Natural killer cell (primary cell): ENCODE measurements around the gene RAPGEF5. TPM values are rescaled to one million over a fixed set of nuclear protein-coding genes. Genes with fewer than 3 reads are reported as not detected.

ENCODE experiments used
- ATAC-seq, 3 donors: fragments of 150-1000 bp in 2 of 3; fragments of 200-7000 bp in 1 of 3; cut with Tn5 transposase; 1 replicate in 1 of 3; 2 replicates in 2 of 3; pipeline ENCODE4 v1.10.0; 2021; ENCODE audit warnings: mild to moderate bottlenecking in 2 of 3, moderate library complexity in 2 of 3
- DNase-seq, 2 donors: peaks; one replicate each; pipeline versions ENCODE4 v3.0.0 to v3.0.0-alpha.2; 2013 to 2021; ENCODE audit warnings: mixed read lengths in 1 of 2
- H3K27ac ChIP-seq: one replicate; pipeline ENCODE4 v1.5.1; 2013; ENCODE audit warnings: mild to moderate bottlenecking, low read length
- H3K27me3 ChIP-seq: one replicate; pipeline ENCODE4 v1.6.1; 2013; ENCODE audit warnings: low read length; ENCODE audit not compliant: control insufficient read depth, insufficient read depth
- H3K36me3 ChIP-seq: one replicate; pipeline ENCODE4 v1.6.1; 2013; ENCODE audit warnings: low read length; ENCODE audit not compliant: control insufficient read depth, insufficient read depth
- H3K4me1 ChIP-seq: one replicate; pipeline ENCODE4 v1.6.1; 2013; ENCODE audit warnings: low read length; ENCODE audit not compliant: control insufficient read depth, insufficient read depth
- H3K4me3 ChIP-seq: one replicate; pipeline ENCODE4 v1.5.1; 2013; ENCODE audit warnings: low read length
- H3K9me3 ChIP-seq: one replicate; pipeline ENCODE4 v1.6.1; 2013; ENCODE audit warnings: low read length; ENCODE audit not compliant: control insufficient read depth, insufficient read depth
- H3K27ac Mint-ChIP-seq, 2 donors: one replicate each; pipeline ENCODE4 v1.8.0; 2022; ENCODE audit warnings: mild to moderate bottlenecking in 2 of 2, mixed read lengths in 2 of 2, moderate library complexity in 1 of 2
- H3K27me3 Mint-ChIP-seq, 2 donors: one replicate each; pipeline ENCODE4 v1.8.0; 2022; ENCODE audit warnings: low read depth in 2 of 2, mixed read lengths in 2 of 2
- H3K36me3 Mint-ChIP-seq: one replicate; pipeline ENCODE4 v1.8.0; 2022; ENCODE audit warnings: mixed read lengths
- H3K4me1 Mint-ChIP-seq, 2 donors: one replicate each; pipeline ENCODE4 v1.8.0; 2022; ENCODE audit warnings: mixed read lengths in 2 of 2
- H3K4me3 Mint-ChIP-seq: one replicate; pipeline ENCODE4 v1.8.0; 2022; ENCODE audit warnings: mild to moderate bottlenecking, moderate library complexity, mixed read lengths
- H3K9me3 Mint-ChIP-seq, 2 donors: one replicate each; pipeline ENCODE4 v1.8.0; 2022; ENCODE audit warnings: mixed read lengths in 2 of 2
- WGBS: methylation state at CpG from one replicate; pipeline ENCODE4 v1.1.7; 2013; ENCODE audit warnings: missing lambda C conversion rate; ENCODE audit not compliant: insufficient coverage; 5-methylcytosine and 5-hydroxymethylcytosine counted together
- intact Hi-C: fragments of 100-400 bp; cut with micrococcal nuclease; formaldehyde crosslinking; loops from one replicate; pipeline ENCODE4 v1.14.2; 2022
- total RNA-seq, 4 donors: library from RNA; stranded (reverse); fragments of 120-200 nt in 1 of 4; gene quantifications; one replicate each; pipeline versions ENCODE4 v1.2.3 to v1.2.4, GENCODE V29; 2013 to 2022
- TF ChIP-seq, protein P1 (sequence below): fragments of 200-600 bp; IDR thresholded peaks from one replicate; pipeline ENCODE4 v1.8.0; 2022; ENCODE audit warnings: antibody characterized with exemption

The RAPGEF5 gene
- total RNA-seq, 3 donors from 2014 or later (not counting 1 experiment from before 2014, with no cell fraction given): 0.26 to 0.33 TPM; not detected in 1

DNA sequence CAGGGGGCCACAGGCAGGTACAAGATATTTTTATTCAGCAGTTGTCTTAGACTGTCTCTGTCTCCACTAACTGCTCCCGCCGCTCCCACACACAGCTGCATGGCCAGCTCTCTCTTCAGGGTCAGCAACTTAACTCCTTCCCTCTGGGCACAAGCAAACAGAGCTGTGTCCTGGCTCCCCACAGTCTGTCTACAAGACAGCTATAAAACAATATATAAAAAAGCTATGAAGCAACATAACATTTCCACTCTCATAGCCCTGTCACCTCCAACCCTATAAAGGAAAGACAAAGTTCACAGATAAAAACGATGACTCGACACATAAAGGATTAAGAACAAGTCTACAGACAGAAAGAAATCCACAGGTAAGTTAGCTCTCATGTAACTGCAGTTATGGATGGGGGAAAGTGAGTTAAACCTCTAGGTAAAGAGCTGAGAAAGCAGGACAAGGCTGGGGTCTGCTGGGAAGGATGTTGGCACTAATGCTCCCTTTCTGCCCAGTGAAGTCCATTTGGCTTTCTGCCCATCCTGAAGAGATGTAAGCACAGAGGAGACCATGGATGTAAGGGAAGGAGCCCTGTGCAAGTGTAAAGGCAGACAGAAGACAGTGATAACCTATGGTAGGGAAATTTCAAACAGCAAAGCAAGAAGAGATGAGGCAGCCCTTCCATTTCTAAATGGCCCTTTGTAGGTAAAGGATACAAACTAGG is 27.0 kb downstream of the RAPGEF5 start:
- ATAC-seq (no peak), DNase-seq (no peak)
- no peaks in the 10 kb centered on the region for H3K4me1 Mint-ChIP-seq
- no peak overlapping the region for H3K4me3 Mint-ChIP-seq
- TF ChIP-seq, protein P1, sequence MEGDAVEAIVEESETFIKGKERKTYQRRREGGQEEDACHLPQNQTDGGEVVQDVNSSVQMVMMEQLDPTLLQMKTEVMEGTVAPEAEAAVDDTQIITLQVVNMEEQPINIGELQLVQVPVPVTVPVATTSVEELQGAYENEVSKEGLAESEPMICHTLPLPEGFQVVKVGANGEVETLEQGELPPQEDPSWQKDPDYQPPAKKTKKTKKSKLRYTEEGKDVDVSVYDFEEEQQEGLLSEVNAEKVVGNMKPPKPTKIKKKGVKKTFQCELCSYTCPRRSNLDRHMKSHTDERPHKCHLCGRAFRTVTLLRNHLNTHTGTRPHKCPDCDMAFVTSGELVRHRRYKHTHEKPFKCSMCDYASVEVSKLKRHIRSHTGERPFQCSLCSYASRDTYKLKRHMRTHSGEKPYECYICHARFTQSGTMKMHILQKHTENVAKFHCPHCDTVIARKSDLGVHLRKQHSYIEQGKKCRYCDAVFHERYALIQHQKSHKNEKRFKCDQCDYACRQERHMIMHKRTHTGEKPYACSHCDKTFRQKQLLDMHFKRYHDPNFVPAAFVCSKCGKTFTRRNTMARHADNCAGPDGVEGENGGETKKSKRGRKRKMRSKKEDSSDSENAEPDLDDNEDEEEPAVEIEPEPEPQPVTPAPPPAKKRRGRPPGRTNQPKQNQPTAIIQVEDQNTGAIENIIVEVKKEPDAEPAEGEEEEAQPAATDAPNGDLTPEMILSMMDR: no peak
- H3K9me3 Mint-ChIP-seq: no peaks in the 10 kb centered on the region
- H3K4me1 ChIP-seq: no peaks in the 10 kb centered on the region
- no peak overlapping the region for H3K27ac ChIP-seq
- H3K36me3 ChIP-seq: no peaks in the 10 kb centered on the region
- intact Hi-C loops: no loop called here
- no peak overlapping the region for H3K27ac Mint-ChIP-seq
- no peaks in the 10 kb centered on the region for H3K9me3 ChIP-seq
- H3K4me3 ChIP-seq: no peak overlapping the region
- WGBS: 100% methylated on average over 2 of the region's 4 CpGs
- no peaks in the 10 kb centered on the region for H3K27me3 ChIP-seq
- no peaks in the 10 kb centered on the region for H3K36me3 Mint-ChIP-seq
- peaks cover 12 to 30% of the 10 kb centered on the region in 2 donors for H3K27me3 Mint-ChIP-seq

DNA sequence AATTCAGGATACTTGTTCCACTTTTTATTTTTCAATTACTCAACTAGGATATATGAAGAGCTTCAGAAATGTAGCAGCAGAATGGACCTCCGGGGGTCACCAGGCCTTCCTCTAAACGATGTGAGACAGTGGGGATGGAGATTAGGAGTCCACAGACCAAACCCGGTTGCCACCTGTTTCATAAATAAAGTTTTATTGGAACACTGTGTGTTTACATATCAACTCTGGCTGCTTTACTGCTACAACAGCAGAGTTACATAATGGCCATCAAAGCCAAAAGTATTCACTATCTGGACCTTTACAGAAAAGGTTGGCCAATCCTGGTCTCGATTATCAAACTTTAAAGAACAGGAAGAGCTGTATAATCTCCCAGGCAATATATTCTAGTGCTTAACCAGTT is 30.8 kb downstream of the RAPGEF5 start:
- Histone ChIP-seq H3K27ac (no peak overlapping the region), H3K9me3 (no peaks in the 10 kb centered on the region), H3K27me3 (no peaks in the 10 kb centered on the region), H3K4me3 (no peak overlapping the region), H3K36me3 (no peaks in the 10 kb centered on the region), H3K4me1 (no peaks in the 10 kb centered on the region)
- peaks cover 16 to 30% of the 10 kb centered on the region in 2 donors for H3K27me3 Mint-ChIP-seq
- H3K9me3 Mint-ChIP-seq: no peaks in the 10 kb centered on the region
- TF ChIP-seq, protein P1: no peak
- intact Hi-C loops: no loop called here
- WGBS: 90% methylated on average over 4 of the region's 4 CpGs
- no peak overlapping the region for H3K27ac Mint-ChIP-seq
- no peak overlapping the region for H3K4me3 Mint-ChIP-seq
- ATAC-seq (no peak), DNase-seq (no peak)
- no peaks in the 10 kb centered on the region for H3K4me1 Mint-ChIP-seq
- H3K36me3 Mint-ChIP-seq: no peaks in the 10 kb centered on the region

DNA sequence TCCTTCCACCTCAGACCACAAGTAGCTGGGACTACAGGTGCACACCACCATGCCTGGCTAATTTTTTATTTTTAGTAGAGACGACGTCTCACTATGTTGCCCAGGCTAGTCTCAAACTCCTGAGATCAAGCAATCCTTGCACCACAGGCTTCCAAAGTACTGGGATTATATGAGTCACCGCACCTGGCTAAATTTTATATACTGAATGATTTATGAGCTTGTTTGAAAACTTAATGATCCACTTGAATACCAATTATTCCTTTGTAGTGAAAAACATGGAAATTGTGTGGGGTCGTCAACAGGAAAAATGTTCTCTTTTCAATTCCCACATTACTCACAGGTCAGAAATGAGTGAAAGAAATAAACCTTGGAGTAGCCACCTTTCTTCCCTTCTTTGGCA is 31.3 kb downstream of the RAPGEF5 start:
- H3K36me3 ChIP-seq: no peaks in the 10 kb centered on the region
- no peaks in the 10 kb centered on the region for H3K4me1 ChIP-seq
- Mint-ChIP-seq H3K27me3 (peaks cover 16 to 30% of the 10 kb centered on the region in 2 donors), H3K9me3 (no peaks in the 10 kb centered on the region), H3K36me3 (no peaks in the 10 kb centered on the region), H3K4me1 (no peaks in the 10 kb centered on the region), H3K27ac (no peak overlapping the region), H3K4me3 (no peak overlapping the region)
- no peak overlapping the region for H3K27ac ChIP-seq
- no peaks in the 10 kb centered on the region for H3K27me3 ChIP-seq
- H3K4me3 ChIP-seq: no peak overlapping the region
- TF ChIP-seq, protein P1: no peak
- 86% methylated on average over 2 of the region's 4 CpGs for WGBS
- DNase-seq (no peak), ATAC-seq (no peak)
- intact Hi-C loops: no loop called here
- H3K9me3 ChIP-seq: no peaks in the 10 kb centered on the region

DNA sequence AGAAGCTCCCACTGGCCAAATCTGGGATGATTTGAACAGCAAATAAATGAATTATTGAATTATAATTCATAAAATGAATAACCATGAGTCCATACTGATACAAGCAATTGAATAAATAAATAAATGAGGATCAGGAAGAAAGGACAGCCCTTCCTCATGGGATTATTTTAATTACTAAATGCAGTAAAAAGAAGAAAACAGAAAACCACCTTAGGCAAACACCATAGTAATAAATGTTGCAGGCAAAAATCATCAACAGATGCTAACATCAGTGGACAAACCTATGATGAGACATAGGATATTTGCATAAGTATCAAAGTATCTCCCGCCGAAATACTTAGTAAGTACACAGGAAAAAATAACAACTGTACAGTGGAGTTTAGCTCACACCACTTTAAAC is 33.2 kb downstream of the RAPGEF5 start:
- H3K27ac ChIP-seq: no peak overlapping the region
- H3K4me3 Mint-ChIP-seq: no peak overlapping the region
- WGBS: 100% methylated on average over 2 of the region's 2 CpGs

More for the DNA sequence above, 33.2 kb downstream of the RAPGEF5 start:
- no peaks in the 10 kb centered on the region for H3K36me3 Mint-ChIP-seq
- ATAC-seq (no peak), DNase-seq (no peak)
- Histone ChIP-seq H3K4me3 (no peak overlapping the region), H3K27me3 (no peaks in the 10 kb centered on the region), H3K36me3 (no peaks in the 10 kb centered on the region), H3K9me3 (no peaks in the 10 kb centered on the region), H3K4me1 (no peaks in the 10 kb centered on the region)
- TF ChIP-seq, protein P1: no peak
- intact Hi-C loops: no loop called here
- no peak overlapping the region for H3K27ac Mint-ChIP-seq
- peaks cover 10 to 15% of the 10 kb centered on the region in 2 donors for H3K27me3 Mint-ChIP-seq
- H3K4me1 Mint-ChIP-seq: no peaks in the 10 kb centered on the region
- H3K9me3 Mint-ChIP-seq: no peaks in the 10 kb centered on the region
